ENCODE data around the gene WDFY2. TPM values are rescaled to one million over a fixed set of nuclear protein-coding genes. Genes with fewer than 3 reads are reported as not detected.

WDFY2 gene
- total and polyA plus RNA-seq, 2 experiments from 2014 or later = 6.9 to 14.2 TPM

DNA sequence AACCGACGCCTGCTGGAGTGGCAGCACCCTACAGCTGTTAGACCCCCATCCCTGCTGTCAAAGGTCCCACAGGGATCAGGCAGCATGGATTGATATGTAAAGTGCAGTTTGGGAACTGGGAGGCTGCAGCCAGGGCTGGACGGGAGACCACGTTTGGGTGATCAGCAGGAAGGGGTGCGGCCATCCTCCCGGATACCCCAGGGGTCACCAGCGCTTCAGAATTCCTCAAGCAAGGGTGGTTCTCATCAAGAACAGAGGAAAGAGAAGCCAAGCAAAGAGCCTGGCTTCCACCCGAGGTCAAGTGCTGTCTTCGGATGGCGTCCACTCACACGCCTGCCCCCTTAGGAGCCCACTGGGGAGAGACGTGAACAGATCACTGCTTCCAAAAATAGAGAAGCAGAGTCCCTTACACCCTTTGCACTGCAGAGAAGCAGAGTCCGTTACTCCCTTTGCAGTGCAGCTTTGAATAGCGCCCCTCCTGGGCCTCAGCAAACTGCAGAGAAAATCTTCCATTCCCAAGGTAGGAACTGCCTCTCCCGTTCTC lies 184.2 kb downstream of the WDFY2 start:
- no peak overlapping the region for H3K27ac ChIP-seq
- H3K4me1 ChIP-seq (ENCODE audit: insufficient read depth) = peaks cover 17% of the 10 kb centered on the region
- no peak for TF ChIP-seq EZH2phosphoT487 (IDR thresholded peaks at IDR 0.05; ENCODE audit: insufficient read depth, low read depth)
- no peak for TF ChIP-seq EZH2 (IDR thresholded peaks at IDR 0.05; ENCODE audit: insufficient read depth, poor library complexity, severe bottlenecking)
- no peak for DNase-seq
- H3K36me3 ChIP-seq (ENCODE audit: low read depth) = 0 out of 2 replicates have a peak, but pooled peaks cover 13% of the 10 kb centered on the region
- in situ Hi-C loops (cut with MboI) = no loop called here
- no peaks in the 10 kb centered on the region for H3K9me3 ChIP-seq (ENCODE audit: low read depth)
- WGBS, 2 experiments (ENCODE audit: low coverage in 1 of 2, low lambda C conversion rate in 2 of 2, missing lambda C conversion rate in 2 of 2) = 95 to 96% methylated on average over 15 of the region's 15 CpGs
- no peak overlapping the region for H3K4me3 ChIP-seq
- no peaks in the 10 kb centered on the region for H3K9me2 ChIP-seq (ENCODE audit: insufficient read depth)
- H3F3A ChIP-seq (ENCODE audit: insufficient read depth) = peaks cover 31% of the 10 kb centered on the region
- no peaks in the 10 kb centered on the region for H3K27me3 ChIP-seq (replicated peaks; ENCODE audit: insufficient read depth)
- no peak overlapping the region for H3K9ac ChIP-seq
- no peaks in the 10 kb centered on the region for H4K20me1 ChIP-seq (ENCODE audit: insufficient read depth)
- H2AFZ ChIP-seq = no peak overlapping the region
- H3K4me2 ChIP-seq (ENCODE audit: unreplicated experiment) = no peak overlapping the region
- H3K79me2 ChIP-seq (ENCODE audit: insufficient read depth) = no peaks in the 10 kb centered on the region

DNA sequence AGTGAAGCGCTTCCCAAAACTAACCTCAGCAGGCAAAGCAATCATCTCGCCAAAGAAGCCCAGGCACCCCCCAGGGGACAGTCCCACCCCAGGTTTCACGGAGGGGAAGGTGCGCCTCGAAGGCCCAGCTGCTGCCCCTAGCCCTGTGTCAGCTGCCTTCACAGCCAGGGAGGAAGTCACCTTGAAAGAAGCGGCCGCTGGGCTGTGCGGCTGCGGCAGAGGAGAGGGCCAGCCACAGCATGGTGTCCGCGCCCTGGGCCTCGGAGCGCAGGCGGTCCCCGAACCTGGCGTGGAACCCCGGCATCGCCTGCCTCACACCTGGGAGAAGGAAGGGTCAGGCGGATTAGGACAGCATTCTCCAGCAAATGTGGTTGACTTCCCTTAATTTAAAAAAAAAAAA lies 184.7 kb downstream of the WDFY2 start:
- Histone ChIP-seq H3F3A (ENCODE audit: insufficient read depth) (peaks cover 26% of the 10 kb centered on the region), H3K36me3 (ENCODE audit: low read depth) (0 out of 2 replicates have a peak, but pooled peaks cover 11% of the 10 kb centered on the region), H4K20me1 (ENCODE audit: insufficient read depth) (no peaks in the 10 kb centered on the region), H3K27me3 (replicated peaks; ENCODE audit: insufficient read depth) (no peaks in the 10 kb centered on the region), H3K79me2 (ENCODE audit: insufficient read depth) (no peaks in the 10 kb centered on the region), H3K9ac (no peak overlapping the region), H3K4me2 (ENCODE audit: unreplicated experiment) (no peak overlapping the region), H3K27ac (no peak overlapping the region), H3K9me3 (ENCODE audit: low read depth) (no peaks in the 10 kb centered on the region), H3K9me2 (ENCODE audit: insufficient read depth) (no peaks in the 10 kb centered on the region), H2AFZ (no peak overlapping the region), H3K4me3 (no peak overlapping the region), H3K4me1 (ENCODE audit: insufficient read depth) (peaks cover 15% of the 10 kb centered on the region)
- TF ChIP-seq EZH2 (IDR thresholded peaks at IDR 0.05; ENCODE audit: insufficient read depth, poor library complexity, severe bottlenecking) = no peak
- TF ChIP-seq EZH2phosphoT487 (IDR thresholded peaks at IDR 0.05; ENCODE audit: insufficient read depth, low read depth) = no peak
- in situ Hi-C loops (cut with MboI) = no loop called here
- DNase-seq = no peak
- WGBS, 2 experiments (ENCODE audit: low coverage in 1 of 2, low lambda C conversion rate in 2 of 2, missing lambda C conversion rate in 2 of 2) = 91% methylated on average over 19 of the region's 19 CpGs

DNA sequence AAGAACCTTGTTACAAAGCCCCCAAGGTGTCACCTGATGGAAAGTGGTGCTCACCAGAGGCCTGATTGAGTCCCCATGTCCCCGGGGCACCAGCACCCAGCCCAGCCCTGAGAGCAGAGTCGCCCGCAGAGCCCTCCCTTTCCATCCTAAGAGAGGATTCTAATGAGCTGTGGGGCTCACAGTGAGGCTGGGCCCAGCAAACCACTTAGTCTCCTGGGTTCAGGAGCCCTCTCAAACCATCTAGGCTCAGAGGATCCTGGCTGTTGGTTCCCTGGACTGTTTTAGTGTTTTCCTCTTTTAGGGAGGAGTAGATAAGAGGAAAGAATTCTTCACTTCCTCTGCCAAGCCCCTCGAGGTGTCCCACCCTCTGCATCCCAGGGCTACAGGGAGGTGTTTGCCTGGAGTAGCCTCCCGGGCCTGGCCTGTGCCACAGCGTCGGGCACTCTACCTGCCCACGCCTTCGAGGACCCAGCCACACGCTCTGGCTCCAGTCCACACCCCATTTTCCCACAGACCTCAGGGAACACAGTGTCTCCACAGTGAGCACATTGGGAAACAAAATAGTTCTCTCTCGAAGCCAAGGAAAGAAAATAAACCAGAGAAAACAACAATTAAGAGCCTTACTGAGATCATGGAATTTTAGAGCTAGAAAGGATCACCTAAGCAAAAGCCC lies 185.3 kb downstream of the WDFY2 start:
- TF ChIP-seq EZH2 (IDR thresholded peaks at IDR 0.05; ENCODE audit: insufficient read depth, poor library complexity, severe bottlenecking) (no peak), EZH2phosphoT487 (IDR thresholded peaks at IDR 0.05; ENCODE audit: insufficient read depth, low read depth) (no peak)
- Histone ChIP-seq H2AFZ (no peak overlapping the region), H3K79me2 (ENCODE audit: insufficient read depth) (no peaks in the 10 kb centered on the region), H3K4me3 (no peak overlapping the region), H3F3A (ENCODE audit: insufficient read depth) (peaks cover 20% of the 10 kb centered on the region), H3K4me2 (ENCODE audit: unreplicated experiment) (no peak overlapping the region), H3K27me3 (replicated peaks; ENCODE audit: insufficient read depth) (no peaks in the 10 kb centered on the region), H3K9ac (no peak overlapping the region), H3K9me2 (ENCODE audit: insufficient read depth) (no peaks in the 10 kb centered on the region), H3K36me3 (ENCODE audit: low read depth) (0 out of 2 replicates have a peak, but pooled peaks cover 11% of the 10 kb centered on the region), H3K27ac (no peak overlapping the region), H4K20me1 (ENCODE audit: insufficient read depth) (no peaks in the 10 kb centered on the region), H3K9me3 (ENCODE audit: low read depth) (no peaks in the 10 kb centered on the region), H3K4me1 (ENCODE audit: insufficient read depth) (peaks cover 9% of the 10 kb centered on the region)
- DNase-seq = no peak
- 26 to 28% methylated on average over 11 of the region's 11 CpGs for WGBS, 2 experiments (ENCODE audit: low coverage in 1 of 2, low lambda C conversion rate in 2 of 2, missing lambda C conversion rate in 2 of 2)
- in situ Hi-C loops (cut with MboI) = no loop called here

DNA sequence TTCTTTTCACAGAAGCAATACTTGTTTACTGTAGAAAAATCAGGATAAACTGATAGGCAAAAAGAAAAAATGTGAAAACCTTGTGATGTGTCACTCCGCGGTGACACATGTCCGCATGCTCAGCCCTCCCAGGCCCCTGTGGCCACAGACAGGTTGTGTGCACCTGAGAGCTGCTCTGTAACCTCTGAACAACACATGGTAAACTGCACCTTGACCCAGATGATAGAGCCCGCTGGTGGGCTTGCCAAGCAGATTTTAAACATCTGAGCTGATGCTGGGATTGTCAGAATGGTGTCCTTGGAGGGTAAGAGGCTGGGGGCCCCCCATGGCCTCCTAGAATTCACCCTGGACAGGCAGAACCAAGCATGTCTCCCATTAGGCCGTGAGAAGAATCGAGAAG lies 185.9 kb downstream of the WDFY2 start:
- Histone ChIP-seq H3F3A (ENCODE audit: insufficient read depth) (peaks cover 15% of the 10 kb centered on the region), H3K9me2 (ENCODE audit: insufficient read depth) (no peaks in the 10 kb centered on the region), H3K36me3 (ENCODE audit: low read depth) (0 out of 2 replicates have a peak, but pooled peaks cover 11% of the 10 kb centered on the region), H3K9ac (no peak overlapping the region), H3K27me3 (replicated peaks; ENCODE audit: insufficient read depth) (no peaks in the 10 kb centered on the region), H2AFZ (no peak overlapping the region), H3K79me2 (ENCODE audit: insufficient read depth) (no peaks in the 10 kb centered on the region), H3K4me3 (no peak overlapping the region), H3K9me3 (ENCODE audit: low read depth) (no peaks in the 10 kb centered on the region), H3K27ac (no peak overlapping the region), H4K20me1 (ENCODE audit: insufficient read depth) (no peaks in the 10 kb centered on the region), H3K4me1 (ENCODE audit: insufficient read depth) (peaks cover 3% of the 10 kb centered on the region), H3K4me2 (ENCODE audit: unreplicated experiment) (no peak overlapping the region)
- no peak for DNase-seq
- 71 to 77% methylated on average over 6 of the region's 6 CpGs for WGBS, 2 experiments (ENCODE audit: low coverage in 1 of 2, low lambda C conversion rate in 2 of 2, missing lambda C conversion rate in 2 of 2)
- TF ChIP-seq EZH2phosphoT487 (IDR thresholded peaks at IDR 0.05; ENCODE audit: insufficient read depth, low read depth) = no peak
- no peak for TF ChIP-seq EZH2 (IDR thresholded peaks at IDR 0.05; ENCODE audit: insufficient read depth, poor library complexity, severe bottlenecking)
- in situ Hi-C loops (cut with MboI) = no loop called here

All from GM23248 (cell line).